CD4-positive, alpha-beta T cell treated with Interleukin-21 for 1 hour (primary cell): ENCODE measurements around the gene ARL6IP4.
"Not testable (repeated sequence)": the region's sequence is repeated elsewhere in the genome, so short reads cannot be mapped to it uniquely, and the experiment has no call there.

Source experiments
- DNase-seq: peaks from one replicate; pipeline ENCODE4 v3.0.0-alpha.2; 2020

ARL6IP4 gene

DNA sequence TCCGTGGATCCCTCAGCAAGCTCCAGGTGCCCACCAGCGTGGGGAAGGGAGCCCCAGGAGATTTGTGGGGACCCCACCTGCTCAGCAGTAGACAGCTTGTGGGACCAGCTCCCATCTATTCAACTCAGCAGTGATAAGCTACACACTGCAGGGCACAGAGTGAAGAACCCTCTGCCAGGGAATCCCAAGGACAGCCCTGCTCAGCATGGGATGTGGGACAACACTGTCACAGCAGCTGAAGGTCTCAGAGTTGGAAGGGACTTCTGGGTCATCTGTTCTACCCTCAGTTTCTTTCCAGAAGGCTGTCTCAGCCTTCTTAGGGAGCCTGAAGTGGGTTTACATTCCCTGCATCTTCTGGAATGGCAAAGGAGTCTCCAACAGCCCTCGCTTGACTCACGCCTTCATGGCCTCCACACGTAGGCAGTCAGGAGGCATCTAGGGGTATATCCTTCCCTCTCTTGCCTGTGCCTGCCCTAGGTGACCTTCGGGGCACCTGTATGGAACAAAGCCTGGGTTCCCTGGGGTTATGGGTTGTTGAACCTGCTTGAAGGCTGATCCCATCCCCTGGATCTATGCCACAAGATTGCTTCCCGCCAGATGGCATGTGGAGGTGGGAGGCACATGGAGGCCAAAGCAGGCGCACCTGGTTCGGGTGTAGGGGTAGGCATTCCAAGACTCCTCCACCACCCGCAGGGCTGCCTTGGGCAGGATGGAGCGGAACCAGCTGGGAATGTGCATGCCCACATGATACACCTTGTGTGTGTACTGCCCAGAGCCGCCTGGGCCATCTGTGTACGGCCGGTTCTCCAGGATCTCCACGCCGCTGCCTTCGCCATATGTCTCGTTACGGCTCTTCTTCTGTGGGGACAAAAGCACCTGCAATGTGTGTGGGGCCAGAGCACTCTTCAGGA is 33.0 kb downstream of the ARL6IP4 start:
- no peak for DNase-seq

DNA sequence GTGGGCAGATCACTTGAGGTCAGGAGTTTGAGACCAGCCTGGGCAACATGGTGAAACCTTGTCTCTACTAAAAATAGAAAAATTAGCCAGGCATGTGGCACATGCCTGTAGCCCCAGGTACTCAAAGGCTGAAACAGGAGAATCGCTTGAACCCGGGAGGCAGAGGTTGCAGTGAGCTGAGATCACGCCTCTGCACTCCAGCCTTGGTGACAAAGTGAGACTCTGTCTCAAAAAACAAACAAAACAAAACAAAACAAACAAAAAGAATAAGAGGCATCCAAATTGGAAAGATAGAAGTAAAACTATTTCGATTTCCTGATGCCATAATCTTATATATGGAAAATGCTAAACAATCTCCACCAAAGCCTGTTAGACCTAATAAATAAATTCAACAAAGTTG is 34.0 kb downstream of the ARL6IP4 start:
- not testable (repeated sequence) for DNase-seq

DNA sequence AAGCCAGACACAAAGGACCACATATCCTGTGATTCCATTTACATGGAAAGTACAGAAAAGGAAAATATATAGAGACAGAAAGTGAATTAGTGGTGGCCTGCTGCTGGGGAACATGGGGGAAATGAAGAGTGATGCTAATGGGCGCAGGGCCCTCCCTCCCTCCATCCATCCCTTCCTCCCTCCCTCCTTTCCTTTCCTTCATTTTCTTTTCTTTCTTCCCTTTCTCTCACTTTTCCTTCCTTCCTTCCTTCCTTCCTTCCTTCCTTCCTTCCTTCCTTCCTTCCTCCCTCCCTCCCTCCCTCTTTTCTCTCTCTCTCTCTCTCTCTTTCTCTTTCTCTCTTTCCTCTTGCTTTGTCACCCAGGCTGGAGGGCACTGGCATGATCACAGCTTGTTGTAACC is 37.3 kb downstream of the ARL6IP4 start:
- DNase-seq = no peak

DNA sequence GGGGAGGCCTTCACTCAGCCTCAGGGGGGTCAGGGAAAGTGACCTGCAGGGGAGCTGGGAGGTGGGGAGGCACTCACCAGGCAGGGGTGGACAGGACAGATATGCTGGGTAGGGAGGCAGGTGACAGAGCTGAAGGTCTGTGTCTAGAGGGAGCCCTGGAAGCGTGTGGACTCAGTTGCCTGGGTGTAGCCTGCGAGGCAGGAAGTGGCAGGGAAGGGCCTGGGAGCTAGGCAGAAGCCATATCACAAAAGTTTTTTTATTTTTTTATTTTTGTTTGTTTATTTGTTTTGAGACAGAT is 39.3 kb downstream of the ARL6IP4 start:
- no peak for DNase-seq

DNA sequence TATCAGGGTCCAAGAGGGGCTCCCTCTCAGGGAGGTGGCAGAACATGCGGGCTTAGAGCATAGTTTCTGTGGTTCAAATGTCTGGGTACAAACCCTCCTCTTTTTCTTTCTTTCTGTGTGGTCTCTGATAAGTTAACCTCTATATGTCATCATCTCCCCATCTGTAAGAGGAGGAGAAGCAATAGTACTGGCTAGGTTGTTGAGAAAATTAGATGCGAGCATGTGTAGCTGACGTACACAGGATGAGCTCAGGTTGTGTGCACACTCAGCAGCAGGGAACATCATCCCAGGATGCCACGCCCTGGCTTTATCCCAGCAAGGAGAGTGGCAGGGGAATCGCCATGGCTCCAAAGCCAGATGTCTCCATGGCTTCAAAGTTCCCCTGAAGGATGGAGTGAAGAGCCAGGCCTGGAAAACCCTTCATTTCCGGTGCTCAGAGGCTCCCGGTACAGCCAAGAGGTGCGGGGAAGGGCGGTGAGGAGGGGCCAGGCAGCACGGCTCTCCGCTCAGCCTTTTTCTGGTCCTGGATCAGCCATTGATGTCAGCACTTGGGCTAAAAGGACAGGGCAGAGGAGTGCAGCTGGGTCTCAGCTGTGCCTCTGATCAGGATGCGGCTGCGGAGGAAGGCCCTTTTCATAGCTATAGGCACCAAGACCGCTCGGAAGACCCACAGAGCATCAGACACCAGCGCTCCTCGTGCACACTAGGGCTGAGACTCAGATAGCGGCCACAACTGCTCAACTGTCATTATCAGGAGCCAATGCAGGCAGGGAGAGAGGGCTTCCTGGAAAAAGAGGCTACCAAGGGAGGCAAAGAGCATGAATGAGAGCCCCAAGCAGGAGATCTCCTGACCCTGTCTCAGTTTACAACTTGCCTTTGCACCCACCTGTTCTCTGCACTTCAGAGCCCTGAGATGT is 41.5 kb downstream of the ARL6IP4 start:
- no peak for DNase-seq

DNA sequence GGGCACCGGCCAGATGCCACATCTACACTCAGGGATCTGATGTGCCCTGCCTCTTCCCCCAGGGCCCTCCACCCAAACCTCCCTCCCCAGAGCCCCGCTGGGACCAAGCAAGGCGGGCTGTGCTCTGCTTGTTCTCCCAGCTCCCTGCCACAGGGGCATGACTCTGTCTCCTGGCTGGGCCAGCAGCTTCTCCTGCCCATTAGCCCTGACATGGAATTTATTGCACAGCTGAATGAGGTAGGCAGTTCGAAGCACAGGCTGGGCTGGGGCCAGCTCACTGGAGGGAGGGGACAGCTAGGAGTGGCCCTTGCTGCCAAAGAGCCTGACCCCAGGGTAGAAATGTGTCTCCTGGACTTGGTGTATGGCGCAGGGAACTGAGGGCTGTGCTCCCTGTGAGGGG is 42.4 kb downstream of the ARL6IP4 start:
- no peak for DNase-seq

DNA sequence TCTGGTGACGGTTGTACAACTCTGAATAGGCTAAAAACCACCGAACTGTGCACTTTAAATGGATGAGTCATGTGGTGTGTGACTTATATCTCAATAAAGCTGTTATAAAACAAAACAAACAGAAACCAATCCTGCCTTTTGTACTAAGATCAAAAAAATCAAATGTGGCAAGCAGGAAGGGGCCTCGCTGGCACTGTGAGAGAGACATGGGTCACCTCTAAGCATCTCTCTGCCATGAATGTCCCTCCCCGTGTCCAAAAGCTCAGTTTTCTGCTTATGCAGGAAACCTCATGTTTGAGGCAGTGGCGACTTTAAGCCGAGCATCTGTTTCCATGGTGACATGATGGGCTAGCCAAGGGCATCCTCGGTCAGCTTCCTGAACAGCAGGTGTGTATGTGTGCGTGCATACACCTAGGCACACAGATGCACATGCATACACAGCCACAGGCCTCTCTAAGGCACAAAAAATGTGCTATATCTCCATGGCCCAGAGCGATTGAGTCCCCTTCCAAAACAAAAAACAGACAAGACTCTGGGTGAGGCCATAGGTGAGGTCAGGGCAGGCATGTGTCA is 44.4 kb downstream of the ARL6IP4 start:
- no peak for DNase-seq

DNA sequence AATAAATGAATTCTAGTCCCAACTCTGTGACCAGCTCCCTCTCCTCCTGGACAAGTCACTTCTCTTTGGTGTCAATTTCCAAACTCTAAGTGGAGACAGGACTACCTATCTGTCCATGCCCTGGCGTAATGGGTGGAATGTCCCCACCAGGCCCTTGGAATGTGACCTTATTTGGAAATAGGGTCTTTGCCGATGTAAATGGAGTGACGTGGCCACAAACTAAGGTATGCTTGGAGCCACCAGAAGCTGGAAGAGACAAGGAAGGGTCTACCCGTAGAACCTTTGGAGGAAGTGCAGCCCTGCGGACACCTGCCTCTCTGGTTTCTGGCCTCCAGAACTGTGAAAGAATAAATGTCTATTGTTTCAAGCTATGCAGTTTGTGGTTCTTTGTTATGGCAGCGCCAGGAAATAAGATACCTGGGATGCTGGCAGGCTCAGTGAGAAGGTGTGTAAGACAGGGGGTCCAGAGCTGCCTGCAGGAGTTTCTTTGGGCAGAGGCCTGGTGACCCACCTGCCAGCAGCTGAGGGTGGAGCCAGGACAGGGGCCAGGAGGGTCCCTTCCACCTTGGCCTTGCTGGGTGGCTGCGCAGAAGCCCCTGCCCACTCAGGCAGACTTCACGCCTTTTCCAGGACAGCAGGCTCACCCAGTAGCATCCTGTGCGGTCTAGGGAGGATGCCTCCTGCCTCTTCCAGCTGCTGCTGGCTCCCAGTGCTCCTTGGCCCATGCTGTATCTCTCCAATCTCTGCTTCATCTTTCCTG is 45.8 kb downstream of the ARL6IP4 start:
- DNase-seq = no peak

DNA sequence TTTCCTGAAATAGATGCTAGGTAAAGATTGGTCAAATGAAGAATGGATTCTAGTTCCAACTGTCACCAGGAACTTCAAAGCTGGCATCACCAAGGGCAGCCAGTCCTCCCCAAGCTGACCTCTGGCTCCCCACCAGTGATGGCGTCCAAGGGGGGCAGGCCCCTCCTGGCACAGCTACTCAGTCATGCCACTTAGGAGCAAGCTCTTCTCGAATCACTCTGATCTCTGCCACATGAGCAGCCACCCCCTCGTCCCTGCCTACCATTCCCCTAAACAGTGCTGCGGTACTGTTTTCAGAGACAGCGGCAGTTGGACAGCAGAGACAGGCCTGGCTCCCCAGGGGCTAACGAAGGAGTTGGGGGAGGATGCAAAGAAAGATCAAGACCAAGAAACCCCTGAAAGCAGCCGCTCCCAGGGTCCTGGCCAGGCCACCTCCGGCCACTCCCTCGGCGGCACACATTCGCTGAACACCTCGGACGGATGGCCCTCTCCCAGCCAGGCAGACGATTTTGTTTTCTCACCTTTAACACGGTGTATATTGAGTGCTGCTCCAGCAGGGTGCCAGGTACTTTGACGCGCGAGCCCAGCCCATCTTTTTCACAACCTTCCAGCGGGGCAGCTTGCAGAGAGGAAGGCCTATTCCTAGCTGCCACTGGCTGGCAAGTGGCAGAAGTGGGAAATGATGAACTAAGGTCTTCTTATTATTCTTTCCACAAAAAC is 47.4 kb downstream of the ARL6IP4 start:
- no peak for DNase-seq

DNA sequence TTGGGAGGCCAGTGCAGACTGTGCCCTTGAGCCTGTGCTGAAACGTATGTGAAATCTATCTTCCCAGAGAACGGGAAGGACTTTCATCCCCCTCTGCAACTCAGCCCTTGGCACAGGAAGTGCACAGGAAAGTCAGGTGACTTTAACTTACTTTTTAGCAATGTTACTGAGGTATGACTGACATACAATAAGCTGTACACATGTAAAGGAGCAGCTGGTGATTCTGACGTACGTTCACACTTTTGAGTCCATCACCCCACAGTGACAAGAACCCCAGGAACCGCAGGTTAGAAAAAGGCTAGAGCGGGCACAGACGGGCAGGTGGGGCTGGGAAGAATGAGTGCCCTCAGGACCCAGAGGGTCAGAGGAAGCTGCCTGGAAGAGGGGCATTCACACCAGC is 48.0 kb downstream of the ARL6IP4 start:
- DNase-seq = no peak

DNA sequence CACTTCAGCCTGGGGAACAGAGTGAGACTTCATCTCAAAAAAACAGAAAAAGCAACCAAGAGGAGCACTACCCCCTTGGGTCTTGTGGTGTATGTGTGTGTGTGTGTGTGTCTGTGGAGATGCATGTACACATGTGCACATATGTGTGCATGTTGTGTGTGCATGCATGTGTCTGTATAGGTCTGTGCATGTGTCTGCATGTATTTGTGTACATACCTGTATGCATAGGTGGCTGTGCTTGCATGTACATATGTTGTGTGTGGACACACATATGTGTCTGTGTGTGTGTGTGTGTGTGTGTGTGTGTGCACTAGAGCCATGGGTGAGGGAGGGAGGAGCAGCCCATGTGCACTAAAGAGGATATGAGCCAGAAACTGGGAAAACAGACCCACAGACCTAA is 49.1 kb downstream of the ARL6IP4 start:
- DNase-seq = no peak

DNA sequence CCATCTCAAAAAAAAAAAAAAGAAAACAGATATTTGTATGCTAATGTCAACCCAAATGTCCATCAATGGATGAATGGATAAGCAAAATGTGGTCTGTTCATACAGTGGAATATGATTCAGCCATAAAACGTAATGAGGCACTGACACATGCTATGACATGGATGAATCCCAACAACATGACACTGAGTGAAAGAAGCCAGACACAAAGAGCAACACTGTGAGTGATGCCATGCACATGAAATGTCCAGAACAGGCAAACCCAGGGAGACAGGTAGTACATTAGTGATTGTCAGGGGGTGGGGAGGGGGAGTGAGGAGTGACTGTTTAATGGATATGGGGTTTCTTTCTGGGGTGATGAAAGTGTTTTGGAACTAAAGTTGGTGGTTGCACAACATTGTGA is 50.2 kb downstream of the ARL6IP4 start:
- DNase-seq = no peak

DNA sequence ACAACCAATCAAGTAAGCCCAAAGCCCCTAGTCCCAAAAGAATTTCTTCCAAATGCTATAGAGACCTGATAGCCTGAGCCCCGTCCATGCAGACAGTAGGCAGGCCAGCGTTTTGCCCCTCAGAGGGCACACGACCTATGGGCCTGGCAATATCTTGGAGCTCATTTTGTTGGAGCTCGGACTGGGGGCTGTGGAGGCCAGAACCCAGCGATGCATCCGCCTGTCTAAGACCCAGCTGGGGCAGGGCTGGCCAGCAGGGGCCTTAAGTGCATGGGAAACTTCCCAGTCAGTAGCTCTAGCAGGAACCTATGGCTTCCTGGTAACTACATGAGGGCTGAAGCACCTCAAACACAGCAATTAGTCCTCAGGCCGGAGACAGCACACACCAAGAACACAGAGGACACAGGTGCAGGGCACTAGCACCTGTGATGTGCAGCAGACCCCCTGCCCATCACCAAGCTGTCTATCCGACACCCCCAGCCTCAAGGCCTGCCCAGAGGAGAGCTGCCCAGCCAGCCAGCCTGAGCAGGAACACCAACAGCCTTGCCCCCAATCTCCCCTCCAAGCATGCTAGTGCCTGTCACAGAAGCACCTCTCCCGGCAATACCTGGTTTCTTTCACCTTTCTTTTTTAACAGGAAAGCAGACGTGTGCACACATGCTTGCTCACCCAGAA is 50.8 kb downstream of the ARL6IP4 start:
- no peak for DNase-seq
